SH-SY5Y (cell line): ENCODE data around the gene PRIM2.

Source experiments
- GATA2 ChIP-seq: IDR thresholded peaks from 2 replicates; pipeline ENCODE4 v1.6.1; 2011; ENCODE audit warnings: mild to moderate bottlenecking, low read depth, low read length
- GATA3 ChIP-seq: IDR thresholded peaks from 2 replicates; pipeline ENCODE4 v1.6.1; 2011; ENCODE audit warnings: low read depth, mild to moderate bottlenecking, low read length, moderate library complexity

DNA sequence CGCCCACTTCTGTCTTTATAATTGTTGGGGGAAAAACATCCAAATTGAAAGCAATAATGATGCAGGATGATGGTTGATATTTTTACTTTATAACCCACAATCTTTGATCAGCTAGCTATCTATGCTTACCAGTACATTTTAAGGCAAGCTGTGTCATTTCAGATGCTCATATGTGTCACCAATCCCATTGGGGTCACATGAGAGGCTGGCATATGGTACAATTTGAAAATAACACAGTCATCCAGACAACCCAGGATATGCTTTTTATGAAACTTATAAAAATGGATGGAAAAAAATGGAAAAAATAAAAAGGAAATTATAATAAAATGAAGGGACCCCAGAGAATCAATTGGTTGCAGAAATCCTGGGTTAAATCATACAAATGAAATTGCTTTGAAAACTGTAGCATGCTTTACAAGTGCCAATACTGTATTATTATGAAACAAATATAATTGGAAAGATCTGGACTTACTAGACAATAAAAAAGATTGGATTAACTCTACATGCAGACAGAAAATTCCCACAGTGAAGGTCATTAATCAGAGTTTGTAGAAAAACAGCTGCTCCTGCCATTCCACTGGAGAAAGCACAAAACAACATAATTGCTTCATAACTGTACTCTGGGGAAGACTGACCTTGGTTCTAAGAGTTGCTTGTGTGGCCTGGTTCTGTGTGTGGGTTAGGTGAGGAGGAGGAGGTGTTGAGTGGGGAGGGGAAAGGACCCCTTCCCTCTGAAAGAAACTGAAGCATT, 13.3 kb upstream of the PRIM2 start:
- TF ChIP-seq GATA2 (no peak), GATA3 (no peak)
